Ascending aorta (tissue), 2 donors: ENCODE measurements around the gene ACER1. TPM values are rescaled to one million over a fixed set of nuclear protein-coding genes. Genes with fewer than 3 reads are reported as not detected.

Experiments
- DNase-seq, 2 donors: peaks; one replicate each; pipeline ENCODE4 v3.0.0-alpha.2; 2019; ENCODE audit warnings: low spot score in 2 of 2
- H3K27ac ChIP-seq, 2 donors: fragments of 200-600 bp; sonication (generic); one replicate each; pipeline ENCODE4 v1.5.1; 2016 to 2017; ENCODE audit warnings: mild to moderate bottlenecking in 1 of 2
- H3K27me3 ChIP-seq: fragments of 200-600 bp; sonication (generic); one replicate; pipeline ENCODE4 v1.5.1; 2017
- H3K36me3 ChIP-seq, 2 donors: fragments of 200-600 bp; sonication (generic); one replicate each; pipeline ENCODE4 v1.5.1; 2016
- H3K4me1 ChIP-seq, 2 donors: fragments of 200-600 bp; sonication (generic); one replicate each; pipeline ENCODE4 v1.5.1; 2016 to 2017; ENCODE audit warnings: mild to moderate bottlenecking in 1 of 2
- H3K4me3 ChIP-seq, 2 donors: fragments of 200-600 bp; sonication (generic); one replicate each; pipeline ENCODE4 v1.5.1; 2016 to 2017; ENCODE audit warnings: mild to moderate bottlenecking in 1 of 2
- H3K9me3 ChIP-seq, 2 donors: fragments of 200-600 bp; sonication (generic); one replicate each; pipeline ENCODE4 v1.5.1; 2016
- CTCF ChIP-seq, 3 experiments: fragments of 200-600 bp in 2 of 3; fragments of 450-650 bp in 1 of 3; sonication (generic) in 2 of 3; IDR thresholded peaks; one replicate each; pipeline ENCODE4 v1.5.1; 2016 to 2019; ENCODE audit warnings: antibody characterized with exemption in 3 of 3, mild to moderate bottlenecking in 1 of 3, moderate library complexity in 1 of 3
- intact Hi-C: fragments of 100-400 bp; cut with DNase I; formaldehyde crosslinking; loops from one replicate; pipeline ENCODE4 v1.15.1; 2023
- total RNA-seq: library from RNA; depleted of rRNA; stranded (reverse); fragments of >200 nt; gene quantifications from one replicate; pipeline ENCODE4 v1.1.0, GENCODE V29; 2016

ACER1 gene
- total RNA-seq, 1 donor from 2014 or later = not detected

- DNase-seq = no peak
- H3K4me1 ChIP-seq = peaks cover 3 to 11% of the 10 kb centered on the region in 2 donors
- H3K9me3 ChIP-seq = no peaks in the 10 kb centered on the region
- peaks cover 37 to 45% of the 10 kb centered on the region in 2 donors for H3K36me3 ChIP-seq
- no peak overlapping the region for H3K4me3 ChIP-seq
- TF ChIP-seq CTCF (IDR thresholded peaks at IDR 0.05) = no peak
- no peaks in the 10 kb centered on the region for H3K27me3 ChIP-seq
- intact Hi-C loops = no loop called here
- peak overlapping the region in 1 of 2 donors; percentile 28 for H3K27ac ChIP-seq
Measured at GRCh38 chr19:6378041-6378440, 44.6 kb upstream of the ACER1 start.

GRCh38 chr19:6376512-6377190, 43.2 kb upstream of the ACER1 start:
- Histone ChIP-seq H3K4me3 (no peak overlapping the region), H3K27me3 (no peaks in the 10 kb centered on the region), H3K9me3 (no peaks in the 10 kb centered on the region), H3K4me1 (peaks cover 3 to 11% of the 10 kb centered on the region in 2 donors), H3K36me3 (peaks cover 25 to 33% of the 10 kb centered on the region in 2 donors), H3K27ac (no peak overlapping the region)
- DNase-seq = no peak
- intact Hi-C loops = no loop called here
- no peak for TF ChIP-seq CTCF (IDR thresholded peaks at IDR 0.05)

- H3K36me3 ChIP-seq = peaks cover 14 to 22% of the 10 kb centered on the region in 2 donors
- no peaks in the 10 kb centered on the region for H3K27me3 ChIP-seq
- intact Hi-C loops = no loop called here
- no peak for TF ChIP-seq CTCF (IDR thresholded peaks at IDR 0.05)
- H3K4me3 ChIP-seq = no peak within 1 kb of the TSS
- no peak within 1 kb of the TSS for H3K27ac ChIP-seq
- no peak for DNase-seq
- H3K9me3 ChIP-seq = no peaks in the 10 kb centered on the region
- H3K4me1 ChIP-seq = peaks cover 3 to 11% of the 10 kb centered on the region in 2 donors
Measured at GRCh38 chr19:6375411-6376010, 42.1 kb upstream of the ACER1 start, which contains the start of gene PSPN. Gene PSPN, minus strand, starts transcription at chr19:6375933. Its CDS starts 84 bp downstream, at chr19:6375849.

- peaks cover 3 to 11% of the 10 kb centered on the region in 2 donors for H3K4me1 ChIP-seq
- DNase-seq = no peak
- H3K36me3 ChIP-seq = peaks cover 7 to 15% of the 10 kb centered on the region in 2 donors
- no peak for TF ChIP-seq CTCF (IDR thresholded peaks at IDR 0.05)
- H3K27ac ChIP-seq = no peak overlapping the region
- no peaks in the 10 kb centered on the region for H3K9me3 ChIP-seq
- H3K27me3 ChIP-seq = no peaks in the 10 kb centered on the region
- no peak overlapping the region for H3K4me3 ChIP-seq
- intact Hi-C loops = loop anchor here (5.0 kb wide), 4 partner anchors 178 to 1552 kb away; partner anchors contain the start of genes CTXN1, NDUFA11, PEX11G and VMAC
Measured at GRCh38 chr19:6374711-6375410, 41.4 kb upstream of the ACER1 start.

- peak overlapping the region in 1 of 2 donors; percentile 75 for H3K4me3 ChIP-seq
- no peak for TF ChIP-seq CTCF (IDR thresholded peaks at IDR 0.05)
- H3K36me3 ChIP-seq = peaks cover 1 to 9% of the 10 kb centered on the region in 2 donors
- intact Hi-C loops = loop anchor here (5.0 kb wide), 4 partner anchors 177 to 1553 kb away; partner anchors contain the start of genes CTXN1, NDUFA11, PEX11G and VMAC
- no peak for DNase-seq
- H3K4me1 ChIP-seq = peaks cover 3 to 11% of the 10 kb centered on the region in 2 donors
- H3K27ac ChIP-seq = peak overlapping the region; percentile 93 to 99
- H3K9me3 ChIP-seq = no peaks in the 10 kb centered on the region
- no peaks in the 10 kb centered on the region for H3K27me3 ChIP-seq
Measured at GRCh38 chr19:6374161-6374709, 40.8 kb upstream of the ACER1 start.
